Measurements from ENCODE around the gene UBR2.

UBR2 gene

GRCh38 chr6:42563697-42564505, at the start of gene UBR2:
Gene UBR2, plus strand, starts transcription at chr6:42564029. Its CDS starts 291 bp downstream, at chr6:42564320.
- DNase-seq, result peak; percentile 91

- DNase-seq, result no peak
These were observed 49.1 kb upstream of the UBR2 start for GRCh38 chr6:42514745-42515144.

- no peak for DNase-seq
These were observed 44.0 kb upstream of the UBR2 start for GRCh38 chr6:42519779-42520178.

GRCh38 chr6:42520786-42521607, 42.8 kb upstream of the UBR2 start:
- DNase-seq, result no peak

- no peak for DNase-seq
These were observed 41.8 kb upstream of the UBR2 start for GRCh38 chr6:42522036-42522435.

GRCh38 chr6:42522942-42523814, 40.7 kb upstream of the UBR2 start:
- no peak for DNase-seq

GRCh38 chr6:42525206-42525605, 38.6 kb upstream of the UBR2 start:
- no peak for DNase-seq

GRCh38 chr6:42526616-42527015, 37.2 kb upstream of the UBR2 start:
- DNase-seq, result no peak

- no peak for DNase-seq
These were observed 36.6 kb upstream of the UBR2 start for GRCh38 chr6:42527204-42527603.

- no peak for DNase-seq
These were observed 33.5 kb upstream of the UBR2 start for GRCh38 chr6:42530296-42530695.

- no peak for DNase-seq
These were observed 33.1 kb upstream of the UBR2 start for GRCh38 chr6:42530751-42531150.

GRCh38 chr6:42532038-42532669, 31.7 kb upstream of the UBR2 start:
- DNase-seq, result no peak

- no peak for DNase-seq
These were observed 30.0 kb upstream of the UBR2 start for GRCh38 chr6:42533794-42534193.

GRCh38 chr6:42537536-42537935, 26.3 kb upstream of the UBR2 start:
- DNase-seq, result no peak

GRCh38 chr6:42539135-42539534, 24.7 kb upstream of the UBR2 start:
- no peak for DNase-seq

GRCh38 chr6:42545226-42545773, 18.5 kb upstream of the UBR2 start:
- DNase-seq, result no peak

GRCh38 chr6:42547407-42548329, 16.2 kb upstream of the UBR2 start:
- DNase-seq, result peak; percentile 99

- no peak for DNase-seq
These were observed 13.6 kb upstream of the UBR2 start for GRCh38 chr6:42550277-42550676.

- no peak for DNase-seq
These were observed 12.6 kb upstream of the UBR2 start for GRCh38 chr6:42551217-42551616.

GRCh38 chr6:42552380-42552779, 11.4 kb upstream of the UBR2 start:
- no peak for DNase-seq

Data from activated CD8-positive, alpha-beta memory T cell treated with anti-CD3 and anti-CD28 coated beads, Interleukin-2, amount 50 U/mL, for 48 hours (primary cell).